ENCODE results near the gene STAB2. TPM values are rescaled to one million over a fixed set of nuclear protein-coding genes. Genes with fewer than 3 reads are reported as not detected.

The STAB2 gene
- polyA plus RNA-seq, 1 of the 3 experiments (the other 2 are of a cell fraction): not detected

DNA sequence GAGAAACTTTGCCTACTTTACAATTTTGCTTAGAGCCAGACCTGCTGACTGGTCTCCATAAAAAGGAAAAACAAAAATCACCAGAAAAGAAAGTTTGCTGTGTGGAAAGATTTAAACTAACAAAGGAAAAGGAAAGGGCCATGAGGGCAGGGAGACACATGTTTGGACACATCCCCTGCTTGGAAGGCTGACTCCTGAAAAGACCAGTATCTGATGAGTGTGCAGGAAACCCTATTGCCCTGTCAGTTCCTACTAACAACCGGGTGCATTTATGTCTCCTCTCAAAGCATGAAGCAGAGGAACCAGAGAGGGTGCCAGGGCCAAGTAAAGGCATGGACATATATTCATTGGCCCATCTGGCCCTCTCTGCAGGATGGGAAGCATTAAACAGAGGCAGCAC is 7.0 kb upstream of the STAB2 start:
- H3K9me3 ChIP-seq: no peaks in the 10 kb centered on the region
- H3F3A ChIP-seq (replicated peaks; ENCODE audit: insufficient read depth): no peaks in the 10 kb centered on the region
- DNase-seq: no peak
- no peak overlapping the region for H3K4me2 ChIP-seq
- no peak overlapping the region for H3K4me3 ChIP-seq (ENCODE audit: low read depth in 2 of 2, low read length in 1 of 2)
- ChIA-PET POLR2A (no interaction called here), CTCF (no interaction called here)
- peaks cover 0 to 3% of the 10 kb centered on the region in 2 experiments; a peak in 1 of 4 replicates for H3K4me1 ChIP-seq (ENCODE audit: control insufficient read depth in 1 of 2, insufficient read depth in 2 of 2, low read depth in 1 of 2, low read length in 1 of 2)
- no peak overlapping the region for H3K9ac ChIP-seq
- no peak overlapping the region for H2AFZ ChIP-seq (ENCODE audit: low read depth)
- H3K27ac ChIP-seq (ENCODE audit: low read depth in 2 of 2, low read length in 1 of 2): no peak overlapping the region
- TF ChIP-seq ELF1 (IDR thresholded peaks at IDR 0.05): no peak
- no peak for TF ChIP-seq MAX (IDR thresholded peaks at IDR 0.05; ENCODE audit: low read depth)
- no peak for TF ChIP-seq TEAD4 (IDR thresholded peaks at IDR 0.05; ENCODE audit: borderline replicate concordance, insufficient read depth)
- no peak for TF ChIP-seq GABPA (IDR thresholded peaks at IDR 0.05; ENCODE audit: low read depth)
- TF ChIP-seq YY1 (IDR thresholded peaks at IDR 0.05; ENCODE audit: low read depth): no peak
- TF ChIP-seq EP300 (IDR thresholded peaks at IDR 0.05; ENCODE audit: borderline replicate concordance in 1 of 2, low read depth in 1 of 2, low read length in 1 of 2): no peak
- TF ChIP-seq, protein P1, sequence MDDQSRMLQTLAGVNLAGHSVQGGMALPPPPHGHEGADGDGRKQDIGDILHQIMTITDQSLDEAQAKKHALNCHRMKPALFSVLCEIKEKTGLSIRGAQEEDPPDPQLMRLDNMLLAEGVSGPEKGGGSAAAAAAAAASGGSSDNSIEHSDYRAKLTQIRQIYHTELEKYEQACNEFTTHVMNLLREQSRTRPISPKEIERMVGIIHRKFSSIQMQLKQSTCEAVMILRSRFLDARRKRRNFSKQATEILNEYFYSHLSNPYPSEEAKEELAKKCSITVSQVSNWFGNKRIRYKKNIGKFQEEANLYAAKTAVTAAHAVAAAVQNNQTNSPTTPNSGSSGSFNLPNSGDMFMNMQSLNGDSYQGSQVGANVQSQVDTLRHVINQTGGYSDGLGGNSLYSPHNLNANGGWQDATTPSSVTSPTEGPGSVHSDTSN (IDR thresholded peaks at IDR 0.05): no peak
- TF ChIP-seq RAD21 (IDR thresholded peaks at IDR 0.05; ENCODE audit: low read length): no peak
- TF ChIP-seq MEF2A (IDR thresholded peaks at IDR 0.05; ENCODE audit: borderline replicate concordance, low read depth): no peak
- TF ChIP-seq RFX5 (IDR thresholded peaks at IDR 0.05; ENCODE audit: low read length): no peak
- no peak for TF ChIP-seq POLR2AphosphoS5 (IDR thresholded peaks at IDR 0.05; ENCODE audit: low read depth, low read length)
- no peak for TF ChIP-seq FOSL2 (IDR thresholded peaks at IDR 0.05; ENCODE audit: borderline replicate concordance, low read depth)
- no peak for TF ChIP-seq NRF1 (IDR thresholded peaks at IDR 0.05; ENCODE audit: low read depth, low read length)
- no peak for TF ChIP-seq JUND (IDR thresholded peaks at IDR 0.05)
- TF ChIP-seq FOXJ3 (CRISPR knock-in tag; IDR thresholded peaks at IDR 0.05): no peak
- H3K36me3 ChIP-seq (replicated peaks in 1 of 2; ENCODE audit: control insufficient read depth in 1 of 2, insufficient read depth in 2 of 2, low read length in 1 of 2): no peaks in the 10 kb centered on the region
- no peaks in the 10 kb centered on the region for H3K9me2 ChIP-seq
- H3K27me3 ChIP-seq (ENCODE audit: insufficient read depth): no peaks in the 10 kb centered on the region
- H4K20me1 ChIP-seq (ENCODE audit: insufficient read depth): no peaks in the 10 kb centered on the region
- 30% methylated on average over 1 of the region's 1 CpG for WGBS (ENCODE audit: low lambda C conversion rate)
- no peaks in the 10 kb centered on the region for H3K79me2 ChIP-seq (ENCODE audit: insufficient read depth)

DNA sequence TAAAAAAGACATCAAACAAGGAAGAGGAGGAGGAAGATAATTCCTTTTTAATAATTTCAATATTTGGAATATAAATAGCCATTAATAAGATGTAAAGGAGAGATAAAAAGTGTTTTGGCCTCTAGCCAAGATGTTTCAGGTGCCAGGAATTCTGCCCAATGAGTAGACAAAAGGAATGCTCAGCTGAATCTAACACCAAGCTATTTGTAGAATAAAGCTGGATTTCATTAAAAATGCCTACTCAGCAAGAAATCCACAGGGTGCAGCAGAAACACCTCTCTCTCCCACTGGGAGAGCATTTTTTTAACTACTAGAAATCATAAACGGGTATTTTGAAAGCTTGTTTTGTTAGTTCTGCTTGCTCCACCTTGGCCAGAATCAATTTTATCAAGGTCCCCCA is 4.1 kb upstream of the STAB2 start:
- no peak for TF ChIP-seq FOXJ3 (CRISPR knock-in tag; IDR thresholded peaks at IDR 0.05)
- no peak for TF ChIP-seq RXRA (IDR thresholded peaks at IDR 0.05; ENCODE audit: borderline replicate concordance, low read depth)
- no peak for TF ChIP-seq ELF1 (IDR thresholded peaks at IDR 0.05)
- Histone ChIP-seq H3K9me3 (no peaks in the 10 kb centered on the region), H3K27me3 (ENCODE audit: insufficient read depth) (no peaks in the 10 kb centered on the region), H3K4me2 (no peak overlapping the region), H3K9ac (no peak overlapping the region), H3K79me2 (ENCODE audit: insufficient read depth) (no peaks in the 10 kb centered on the region), H2AFZ (ENCODE audit: low read depth) (no peak overlapping the region), H3F3A (replicated peaks; ENCODE audit: insufficient read depth) (no peaks in the 10 kb centered on the region), H3K36me3 (replicated peaks in 1 of 2; ENCODE audit: control insufficient read depth in 1 of 2, insufficient read depth in 2 of 2, low read length in 1 of 2) (no peaks in the 10 kb centered on the region), H3K9me2 (no peaks in the 10 kb centered on the region), H4K20me1 (ENCODE audit: insufficient read depth) (no peaks in the 10 kb centered on the region), H3K4me1 (ENCODE audit: control insufficient read depth in 1 of 2, insufficient read depth in 2 of 2, low read depth in 1 of 2, low read length in 1 of 2) (no peaks in the 10 kb centered on the region), H3K4me3 (ENCODE audit: low read depth in 2 of 2, low read length in 1 of 2) (no peak overlapping the region), H3K27ac (ENCODE audit: low read depth in 2 of 2, low read length in 1 of 2) (no peak overlapping the region)
- ChIA-PET POLR2A (no interaction called here), CTCF (interaction anchor here (0.9 to 3.2 kb wide), 4 partner anchors 8 to 50 kb away, joined by 3 to 22 read pairs (median 6); no protein-coding TSS in a partner anchor)
- no peak for DNase-seq
- WGBS (ENCODE audit: low lambda C conversion rate): 0% methylated on average over 1 of the region's 1 CpG

Measured in SK-N-SH (cell line).